ENCODE results near the gene MEA1. TPM values are rescaled to one million over a fixed set of nuclear protein-coding genes. Genes with fewer than 3 reads are reported as not detected.

MEA1 gene
- total RNA-seq, 1 donor from 2014 or later = 54.2 TPM

DNA sequence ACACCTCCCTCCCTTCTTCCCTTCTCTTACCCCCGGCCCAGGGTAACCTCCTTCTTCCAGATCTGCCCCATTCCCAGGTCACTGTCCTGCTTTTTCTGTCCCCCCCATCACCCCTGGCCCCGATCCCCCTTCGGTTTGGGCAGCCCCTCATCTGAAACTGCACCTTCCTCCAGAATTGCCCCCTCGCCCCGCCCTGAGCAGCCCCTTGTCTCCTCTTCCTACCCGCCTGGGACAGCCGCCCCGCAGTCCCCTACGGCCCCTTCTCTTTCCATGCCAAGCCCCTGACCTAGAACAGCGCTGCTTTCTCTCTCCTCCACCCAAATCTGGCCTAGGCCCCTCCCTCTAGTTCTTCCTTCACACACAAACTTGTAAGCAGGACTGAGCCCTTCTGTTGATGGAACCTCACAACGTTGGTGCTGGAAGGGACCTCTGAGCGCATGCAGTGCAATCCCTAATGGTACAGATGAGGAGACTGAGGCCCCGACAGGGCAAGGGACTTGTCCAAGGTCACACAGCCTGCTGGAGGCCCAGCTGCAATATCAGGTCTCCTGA lies 28.7 kb downstream of the MEA1 start:
- H3K27ac ChIP-seq (ENCODE audit: low read depth, low read length) = peak overlapping the region; percentile 52
- H2AFZ ChIP-seq (ENCODE audit: low read depth, low read length) = peak overlapping the region; percentile 76
- no peak for FAIRE-seq
- H3K4me3 ChIP-seq (ENCODE audit: insufficient read depth, low read depth, low read length) = peak overlapping the region; percentile 73
- Mint-ChIP-seq H3K27me3 (ENCODE audit: low read depth, unreplicated experiment) (no peaks in the 10 kb centered on the region), H3K9me3 (ENCODE audit: unreplicated experiment) (no peaks in the 10 kb centered on the region), H3K4me3 (ENCODE audit: unreplicated experiment) (peak overlapping the region; percentile 88), H3K36me3 (ENCODE audit: low read depth, unreplicated experiment) (peaks cover 10% of the 10 kb centered on the region), H3K4me1 (ENCODE audit: low read depth, unreplicated experiment) (peaks cover 24% of the 10 kb centered on the region), H3K27ac (ENCODE audit: unreplicated experiment) (no peak overlapping the region)
- H3K27me3 ChIP-seq (ENCODE audit: insufficient read depth, low read length) = no peaks in the 10 kb centered on the region
- peak overlapping the region; percentile 97 for H3K4me2 ChIP-seq (ENCODE audit: low read length)
- peaks cover 47% of the 10 kb centered on the region for H4K20me1 ChIP-seq (ENCODE audit: insufficient read depth, low read length)
- no peak for TF ChIP-seq EZH2 (IDR thresholded peaks at IDR 0.05; ENCODE audit: insufficient read depth, low read length)
- TF ChIP-seq, protein P1, sequence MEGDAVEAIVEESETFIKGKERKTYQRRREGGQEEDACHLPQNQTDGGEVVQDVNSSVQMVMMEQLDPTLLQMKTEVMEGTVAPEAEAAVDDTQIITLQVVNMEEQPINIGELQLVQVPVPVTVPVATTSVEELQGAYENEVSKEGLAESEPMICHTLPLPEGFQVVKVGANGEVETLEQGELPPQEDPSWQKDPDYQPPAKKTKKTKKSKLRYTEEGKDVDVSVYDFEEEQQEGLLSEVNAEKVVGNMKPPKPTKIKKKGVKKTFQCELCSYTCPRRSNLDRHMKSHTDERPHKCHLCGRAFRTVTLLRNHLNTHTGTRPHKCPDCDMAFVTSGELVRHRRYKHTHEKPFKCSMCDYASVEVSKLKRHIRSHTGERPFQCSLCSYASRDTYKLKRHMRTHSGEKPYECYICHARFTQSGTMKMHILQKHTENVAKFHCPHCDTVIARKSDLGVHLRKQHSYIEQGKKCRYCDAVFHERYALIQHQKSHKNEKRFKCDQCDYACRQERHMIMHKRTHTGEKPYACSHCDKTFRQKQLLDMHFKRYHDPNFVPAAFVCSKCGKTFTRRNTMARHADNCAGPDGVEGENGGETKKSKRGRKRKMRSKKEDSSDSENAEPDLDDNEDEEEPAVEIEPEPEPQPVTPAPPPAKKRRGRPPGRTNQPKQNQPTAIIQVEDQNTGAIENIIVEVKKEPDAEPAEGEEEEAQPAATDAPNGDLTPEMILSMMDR (IDR thresholded peaks at IDR 0.05; ENCODE audit: insufficient read depth, low read depth, low read length) = no peak
- peak overlapping the region; percentile 86 for H3K9ac ChIP-seq (ENCODE audit: low read length)
- H3K9me3 ChIP-seq (ENCODE audit: insufficient read depth, low read depth, low read length) = no peaks in the 10 kb centered on the region
- H3K4me1 ChIP-seq (ENCODE audit: insufficient read depth, low read length) = peaks cover 22% of the 10 kb centered on the region
- no peak for DNase-seq (ENCODE audit: low read depth)
- peaks cover 3% of the 10 kb centered on the region for H3K36me3 ChIP-seq (ENCODE audit: insufficient read depth, low read length)
- peaks cover 41% of the 10 kb centered on the region for H3K79me2 ChIP-seq (ENCODE audit: insufficient read depth, low read length)

DNA sequence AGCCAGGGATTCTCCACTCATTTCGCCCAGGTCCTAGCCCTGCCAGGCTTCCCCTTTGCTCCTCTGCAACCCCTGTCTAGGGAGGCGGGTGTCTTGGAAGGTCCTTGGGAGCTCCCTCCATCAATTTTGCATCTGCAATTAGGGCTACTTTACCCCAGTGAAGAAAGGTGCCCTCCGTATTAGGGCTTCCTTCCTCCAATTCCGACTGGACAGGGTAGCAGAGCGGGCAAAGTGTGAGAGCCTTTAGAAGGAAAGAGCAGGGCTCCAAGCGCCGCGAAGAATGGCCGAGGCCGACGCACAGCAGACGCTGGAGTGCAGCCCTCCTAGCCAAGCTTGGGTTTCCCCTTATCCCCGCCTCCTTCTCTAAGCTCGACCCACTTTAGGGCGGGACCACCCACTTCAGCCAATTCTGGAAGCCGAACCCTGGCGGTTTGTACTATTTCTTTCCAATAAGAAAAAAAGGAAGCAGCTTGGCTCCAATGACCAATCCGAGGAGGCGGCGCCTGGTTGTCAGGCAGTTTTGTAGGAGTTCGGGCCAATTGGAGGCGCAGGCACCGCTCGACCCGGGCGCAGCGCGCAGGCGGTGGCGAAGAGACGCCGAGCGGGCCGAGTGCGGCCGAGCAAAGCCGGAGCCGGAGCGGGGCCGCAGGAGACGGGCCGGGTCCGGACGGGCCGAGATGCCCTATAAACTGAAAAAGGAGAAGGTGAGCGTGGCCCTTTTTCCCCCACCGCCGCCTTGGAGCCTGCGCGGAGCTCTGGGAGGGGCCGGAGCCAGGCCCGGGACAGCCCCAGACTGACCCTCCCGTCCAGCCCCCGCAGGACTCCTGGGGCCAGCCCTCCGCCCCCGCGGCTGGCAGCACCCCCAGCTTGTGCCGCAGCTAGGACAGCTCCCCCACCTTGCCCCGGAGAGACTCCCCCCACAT lies 29.5 kb downstream of the MEA1 start, which contains the start of gene PPP2R5D:
PPP2R5D (plus strand) TSS at position 570 of the 923 bp plus-strand sequence; CDS start at position 678, 108 bp downstream.
- FAIRE-seq (no peak), DNase-seq (ENCODE audit: low read depth) (peak; percentile 97)
- Histone ChIP-seq H4K20me1 (ENCODE audit: insufficient read depth, low read length) (peaks cover 42% of the 10 kb centered on the region), H3K9ac (ENCODE audit: low read length) (peak within 1 kb of the TSS; percentile 86), H3K4me2 (ENCODE audit: low read length) (peak within 1 kb of the TSS; percentile 97), H2AFZ (ENCODE audit: low read depth, low read length) (peak within 1 kb of the TSS; percentile 76), H3K27me3 (ENCODE audit: insufficient read depth, low read length) (no peaks in the 10 kb centered on the region), H3K4me3 (ENCODE audit: insufficient read depth, low read depth, low read length) (peak within 1 kb of the TSS; percentile 73), H3K79me2 (ENCODE audit: insufficient read depth, low read length) (peaks cover 43% of the 10 kb centered on the region), H3K27ac (ENCODE audit: low read depth, low read length) (peak within 1 kb of the TSS; percentile 52), H3K4me1 (ENCODE audit: insufficient read depth, low read length) (peaks cover 27% of the 10 kb centered on the region), H3K9me3 (ENCODE audit: insufficient read depth, low read depth, low read length) (no peaks in the 10 kb centered on the region), H3K36me3 (ENCODE audit: insufficient read depth, low read length) (no peaks in the 10 kb centered on the region)
- Mint-ChIP-seq H3K9me3 (ENCODE audit: unreplicated experiment) (no peaks in the 10 kb centered on the region), H3K27me3 (ENCODE audit: low read depth, unreplicated experiment) (no peaks in the 10 kb centered on the region), H3K27ac (ENCODE audit: unreplicated experiment) (no peak within 1 kb of the TSS), H3K36me3 (ENCODE audit: low read depth, unreplicated experiment) (peaks cover 6% of the 10 kb centered on the region), H3K4me3 (ENCODE audit: unreplicated experiment) (peak within 1 kb of the TSS; percentile 88), H3K4me1 (ENCODE audit: low read depth, unreplicated experiment) (peaks cover 31% of the 10 kb centered on the region)
- no peak for TF ChIP-seq EZH2 (IDR thresholded peaks at IDR 0.05; ENCODE audit: insufficient read depth, low read length)
- TF ChIP-seq, protein P1 (IDR thresholded peaks at IDR 0.05; ENCODE audit: insufficient read depth, low read depth, low read length) = no peak

All from astrocyte (in vitro differentiated cells and primary cell).